Measurements from ENCODE around the gene MOB2. TPM values are rescaled to one million over a fixed set of nuclear protein-coding genes. Genes with fewer than 3 reads are reported as not detected.

MOB2 gene
- total and polyA plus RNA-seq, 7 donors: 44.5 to 75.1 (median 58.1) TPM

DNA sequence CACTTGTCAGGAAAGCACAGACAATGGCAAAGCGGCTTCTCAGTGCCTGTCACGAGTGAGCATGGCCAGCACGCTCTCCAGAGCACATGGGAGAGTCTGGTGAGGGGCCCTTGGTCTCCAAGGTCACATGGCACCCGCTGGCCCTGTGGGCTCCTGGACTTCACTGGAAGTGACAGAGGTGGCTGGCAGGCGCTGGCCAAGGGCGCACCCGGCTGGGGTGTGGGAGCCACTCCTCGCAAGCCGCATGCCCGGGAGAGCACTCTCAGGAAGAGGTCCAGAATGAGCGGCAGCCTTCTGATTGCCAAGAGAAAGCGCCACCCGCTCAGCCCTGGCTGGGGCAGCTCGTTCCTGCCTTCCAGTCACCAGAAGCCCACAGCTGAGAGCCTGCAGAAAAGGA, 17.1 kb upstream of the MOB2 start:
- no peaks in the 10 kb centered on the region for H3K27me3 ChIP-seq (ENCODE audit: insufficient read depth in 3 of 3, low read length in 2 of 3)
- H3K36me3 ChIP-seq (ENCODE audit: insufficient read depth in 1 of 2, low read depth in 1 of 2): no peaks in the 10 kb centered on the region
- H3K27ac ChIP-seq: peak overlapping the region; percentile 39
- peak; percentile 50 to 86 for DNase-seq
- TF ChIP-seq CTCF (IDR thresholded peaks at IDR 0.05): no peak
- intact Hi-C loops (cut with DNase I): loop anchor here in 1 of 2 donors (10.0 kb wide), 1 partner anchor 229 kb away; no protein-coding TSS in a partner anchor
- H3K4me1 ChIP-seq: peaks cover 73% of the 10 kb centered on the region
- H3K4me3 ChIP-seq: no peak overlapping the region
- H3K9me3 ChIP-seq: no peaks in the 10 kb centered on the region
- ATAC-seq: peak; percentile 69 to 87 (median 81)
- 23 to 28% (median 24%) methylated on average over 14 of the region's 14 CpGs for WGBS, 3 donors

DNA sequence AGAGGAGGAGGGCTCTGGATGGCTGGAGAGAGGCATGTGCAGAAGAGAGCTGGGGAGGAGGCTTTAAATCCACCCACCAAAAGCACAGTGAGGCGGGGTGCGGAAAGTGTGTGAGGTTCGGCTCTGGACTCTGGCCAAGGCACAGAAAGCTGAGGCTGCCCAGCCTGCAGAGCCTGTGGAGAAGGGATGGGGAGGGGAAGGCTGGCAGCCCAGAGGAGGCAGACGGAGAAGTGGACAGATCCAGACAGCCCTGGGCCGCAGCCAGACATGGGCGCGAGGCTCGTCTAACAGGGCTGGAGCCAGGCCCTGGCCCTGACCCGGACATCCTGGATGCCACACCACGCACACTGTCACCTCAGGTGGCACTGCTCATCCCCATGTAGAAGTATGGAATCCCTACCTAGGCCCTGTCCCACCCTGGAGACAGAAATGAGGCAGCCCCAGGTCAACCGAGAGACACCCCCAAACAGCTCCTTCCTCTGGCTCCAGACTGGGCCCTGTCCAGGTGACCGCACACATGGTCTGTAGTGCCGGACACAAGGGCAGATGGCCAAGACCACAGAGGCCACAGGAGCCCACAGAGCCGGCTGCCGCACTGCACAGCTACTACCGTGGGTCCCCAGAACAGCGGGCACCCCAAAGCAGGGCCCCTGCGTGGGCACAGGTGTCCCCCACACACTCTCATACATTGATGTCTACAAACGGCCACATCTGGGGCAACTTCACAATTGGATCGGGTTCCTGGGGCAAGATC, 16.6 kb upstream of the MOB2 start:
- intact Hi-C loops (cut with DNase I): loop anchor here in 1 of 2 donors (10.0 kb wide), 1 partner anchor 228 kb away; no protein-coding TSS in a partner anchor
- peak in 1 of 2 donors; percentile 59 for DNase-seq
- peak; percentile 23 to 45 (median 34) for ATAC-seq
- TF ChIP-seq CTCF (IDR thresholded peaks at IDR 0.05): no peak
- Histone ChIP-seq H3K4me1 (peaks cover 67% of the 10 kb centered on the region), H3K4me3 (no peak overlapping the region), H3K9me3 (no peaks in the 10 kb centered on the region), H3K36me3 (ENCODE audit: insufficient read depth in 1 of 2, low read depth in 1 of 2) (no peaks in the 10 kb centered on the region), H3K27ac (peak overlapping the region; percentile 39), H3K27me3 (ENCODE audit: insufficient read depth in 3 of 3, low read length in 2 of 3) (no peaks in the 10 kb centered on the region)
- WGBS, 3 donors: 24 to 51% (median 37%) methylated on average over 19 to 20 of the region's 20 CpGs

GRCh38 chr11:1502168-1502953, 15.8 kb upstream of the MOB2 start:
- H3K9me3 ChIP-seq: no peaks in the 10 kb centered on the region
- no peak for TF ChIP-seq CTCF (IDR thresholded peaks at IDR 0.05)
- ATAC-seq: no peak
- no peak overlapping the region for H3K27ac ChIP-seq
- WGBS, 3 donors: 88 to 94% (median 90%) methylated on average over 23 to 24 of the region's 24 CpGs
- H3K4me1 ChIP-seq: peaks cover 63% of the 10 kb centered on the region
- intact Hi-C loops (cut with DNase I): loop anchor here in 1 of 2 donors (10.0 kb wide), 1 partner anchor 228 kb away; no protein-coding TSS in a partner anchor
- peak in 1 of 2 donors; percentile 41 for DNase-seq
- H3K36me3 ChIP-seq (ENCODE audit: insufficient read depth in 1 of 2, low read depth in 1 of 2): no peaks in the 10 kb centered on the region
- H3K4me3 ChIP-seq: no peak overlapping the region
- no peaks in the 10 kb centered on the region for H3K27me3 ChIP-seq (ENCODE audit: insufficient read depth in 3 of 3, low read length in 2 of 3)

DNA sequence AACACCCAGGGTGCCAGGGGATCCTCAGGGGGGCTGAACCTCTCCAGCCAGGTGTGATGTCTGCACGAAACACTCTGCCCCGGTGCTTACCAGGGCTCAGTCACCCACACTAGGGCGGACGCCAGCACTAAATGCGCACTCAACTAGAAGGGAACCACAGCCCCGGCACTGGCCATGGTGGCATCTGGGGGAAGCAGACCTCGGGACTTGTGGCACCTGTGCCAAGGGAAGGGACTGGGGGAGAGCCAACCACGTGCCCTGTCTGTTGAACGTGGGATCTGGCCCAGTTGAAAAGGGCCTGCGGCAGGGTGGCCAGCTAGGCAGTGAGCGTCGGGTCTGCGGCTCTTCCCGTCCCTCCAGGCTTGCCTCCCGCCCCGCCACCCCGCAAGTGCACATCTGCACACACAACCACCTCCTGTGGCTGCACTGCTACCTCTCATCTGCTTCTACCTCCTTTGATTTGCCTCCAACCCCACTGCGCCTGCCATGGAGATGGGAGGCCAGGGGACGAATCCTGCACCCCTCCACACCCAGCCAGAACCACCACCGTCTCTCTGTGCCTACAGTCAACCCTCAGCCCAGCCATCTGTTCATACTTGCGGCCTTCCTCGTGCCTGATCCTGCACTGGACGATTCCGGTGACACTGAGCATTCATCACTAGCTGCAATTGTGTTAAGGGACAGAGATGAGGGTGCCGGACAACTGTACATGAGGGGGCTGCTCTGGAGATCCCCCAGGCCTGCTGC, 15.0 kb upstream of the MOB2 start:
- ATAC-seq (peak; percentile 30 to 70 (median 55)), DNase-seq (peak in 1 of 2 donors; percentile 75)
- Histone ChIP-seq H3K27me3 (ENCODE audit: insufficient read depth in 3 of 3, low read length in 2 of 3) (no peaks in the 10 kb centered on the region), H3K36me3 (ENCODE audit: insufficient read depth in 1 of 2, low read depth in 1 of 2) (no peaks in the 10 kb centered on the region), H3K9me3 (no peaks in the 10 kb centered on the region), H3K4me1 (peaks cover 63% of the 10 kb centered on the region), H3K27ac (no peak overlapping the region), H3K4me3 (no peak overlapping the region)
- WGBS, 3 donors: 60 to 69% (median 62%) methylated on average over 22 to 25 of the region's 25 CpGs
- intact Hi-C loops (cut with DNase I): loop anchor here in 1 of 2 donors (10.0 kb wide), 1 partner anchor 227 kb away; no protein-coding TSS in a partner anchor
- TF ChIP-seq CTCF (IDR thresholded peaks at IDR 0.05): no peak

All from psoas muscle (tissue), 8 donors.